GM23248 (cell line): ENCODE measurements around the gene ARID1B. TPM values are rescaled to one million over a fixed set of nuclear protein-coding genes. Genes with fewer than 3 reads are reported as not detected.

Experiments used
- DNase-seq: peaks from one replicate; pipeline ENCODE4 v3.0.0-alpha.2; 2015
- H2AFZ ChIP-seq: fragments of 200-600 bp; sonication (generic); 2 replicates; pipeline ENCODE4 v1.6.1; 2016; ENCODE audit warnings: antibody characterized with exemption
- H3F3A ChIP-seq: fragments of 200-600 bp; sonication (generic); 2 replicates; pipeline ENCODE4 v1.6.1; 2016; ENCODE audit warnings: mild to moderate bottlenecking, antibody characterized with exemption, mixed run types; ENCODE audit not compliant: insufficient read depth
- H3K27ac ChIP-seq: fragments of 200-600 bp; sonication (generic); 2 replicates; pipeline ENCODE4 v1.5.1; 2016; ENCODE audit warnings: mild to moderate bottlenecking
- H3K27me3 ChIP-seq: fragments of 200-600 bp; sonication (generic); replicated peaks from 2 replicates; pipeline ENCODE4 v1.6.1; 2016; ENCODE audit warnings: mild to moderate bottlenecking; ENCODE audit not compliant: insufficient read depth
- H3K36me3 ChIP-seq: fragments of 200-600 bp; sonication (generic); 2 replicates; pipeline ENCODE4 v1.6.1; 2016; ENCODE audit warnings: low read depth, mild to moderate bottlenecking
- H3K4me1 ChIP-seq: fragments of 200-600 bp; sonication (generic); 2 replicates; pipeline ENCODE4 v1.6.1; 2016; ENCODE audit warnings: mild to moderate bottlenecking; ENCODE audit not compliant: insufficient read depth
- H3K4me2 ChIP-seq: fragments of 200-600 bp; sonication (generic); one replicate; pipeline ENCODE4 v1.6.1; 2016; ENCODE audit warnings: mild to moderate bottlenecking; ENCODE audit not compliant: unreplicated experiment
- H3K4me3 ChIP-seq: fragments of 200-600 bp; sonication (generic); 2 replicates; pipeline ENCODE4 v1.5.1; 2016; ENCODE audit warnings: mild to moderate bottlenecking
- H3K79me2 ChIP-seq: fragments of 200-600 bp; sonication (generic); 2 replicates; pipeline ENCODE4 v1.6.1; 2016; ENCODE audit warnings: mild to moderate bottlenecking; ENCODE audit not compliant: insufficient read depth
- H3K9ac ChIP-seq: fragments of 200-600 bp; sonication (generic); 2 replicates; pipeline ENCODE4 v1.6.1; 2016; ENCODE audit warnings: mild to moderate bottlenecking
- H3K9me2 ChIP-seq: fragments of 200-600 bp; sonication (generic); 2 replicates; pipeline ENCODE4 v1.6.1; 2016; ENCODE audit warnings: mixed run types, mild to moderate bottlenecking, moderate library complexity; ENCODE audit not compliant: insufficient read depth
- H3K9me3 ChIP-seq: fragments of 200-600 bp; sonication (generic); one replicate; pipeline ENCODE4 v1.6.1; 2017; ENCODE audit warnings: low read depth
- H4K20me1 ChIP-seq: fragments of 200-600 bp; sonication (generic); 2 replicates; pipeline ENCODE4 v1.6.0; 2016; ENCODE audit not compliant: insufficient read depth
- EZH2 ChIP-seq: fragments of 200-600 bp; sonication (generic); IDR thresholded peaks from 2 replicates; pipeline ENCODE4 v1.6.1; 2018; ENCODE audit warnings: antibody characterized with exemption, mild to moderate bottlenecking; ENCODE audit not compliant: insufficient read depth, poor library complexity, severe bottlenecking
- EZH2phosphoT487 ChIP-seq: fragments of 200-600 bp; sonication (generic); IDR thresholded peaks from 2 replicates; pipeline ENCODE4 v1.6.1; 2018; ENCODE audit warnings: antibody characterized with exemption, moderate library complexity, mild to moderate bottlenecking, low read depth; ENCODE audit not compliant: insufficient read depth
- WGBS, 2 experiments: methylation state at CpG; one replicate each; pipeline ENCODE4 v1.1.6; 2015 to 2017; ENCODE audit warnings: low lambda C conversion rate in 2 of 2, low coverage in 1 of 2; ENCODE audit errors: missing lambda C conversion rate in 2 of 2; 5-methylcytosine and 5-hydroxymethylcytosine counted together
- in situ Hi-C: fragments of 300-500 bp; cut with MboI; formaldehyde crosslinking; loops from 2 replicates; pipeline ENCODE4 v1.15.0; 2020
- polyA plus RNA-seq: library from polyadenylated mRNA; unstranded; fragments of >200 nt; fragmentation: Nextera tagmentation; extraction: Ambion mirVana; gene quantifications from 2 replicates; pipeline ENCODE4 v1.2.1, GENCODE V29; 2016
- total RNA-seq: library from RNA; depleted of rRNA; stranded (reverse); fragments of >200 nt; shearing (Covaris generic); gene quantifications from 2 replicates; pipeline ENCODE4 v1.2.3, GENCODE V29; 2014

The ARID1B gene
- total and polyA plus RNA-seq, 2 experiments from 2014 or later = 19.3 to 21.2 TPM

DNA sequence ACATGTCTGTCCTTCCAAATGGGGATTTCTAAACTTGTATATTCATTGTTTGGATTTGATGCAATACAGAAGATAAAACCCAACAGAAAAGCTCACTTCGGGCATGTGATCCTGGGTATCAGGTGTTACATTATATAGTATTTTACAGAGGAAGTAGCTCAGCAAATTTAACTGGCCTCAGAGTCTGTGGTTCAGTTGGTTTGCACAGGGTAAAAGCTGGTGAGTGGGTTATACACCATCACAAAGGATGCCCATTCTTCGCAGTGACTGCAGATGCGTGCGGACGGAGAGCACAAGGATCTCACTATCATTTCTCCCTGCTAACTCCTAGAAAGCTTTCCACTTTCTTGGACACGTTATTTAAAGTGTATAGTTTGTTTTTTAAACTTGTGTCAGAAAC lies 309.5 kb downstream of the ARID1B start:
- no peak overlapping the region for H2AFZ ChIP-seq
- in situ Hi-C loops = no loop called here

GRCh38 chr6:157087974-157088373 lies 310.8 kb downstream of the ARID1B start:
- 0 out of 2 replicates have a peak, but pooled peaks cover 13% of the 10 kb centered on the region for H3K36me3 ChIP-seq
- H3K27ac ChIP-seq = no peak overlapping the region
- 79 to 87% methylated on average over 2 of the region's 2 CpGs for WGBS, 2 experiments
- H3F3A ChIP-seq = peaks cover 7% of the 10 kb centered on the region; the same call in 1 of the 2 replicates
- no peak for DNase-seq
- H3K9me2 ChIP-seq = no peaks in the 10 kb centered on the region
- in situ Hi-C loops = no loop called here
- TF ChIP-seq EZH2 (no peak), EZH2phosphoT487 (no peak)
- no peak overlapping the region for H2AFZ ChIP-seq
- no peak overlapping the region for H3K4me2 ChIP-seq
- peaks cover 56% of the 10 kb centered on the region for H3K79me2 ChIP-seq
- H3K4me3 ChIP-seq = no peak overlapping the region
- no peaks in the 10 kb centered on the region for H4K20me1 ChIP-seq
- no peaks in the 10 kb centered on the region for H3K27me3 ChIP-seq
- H3K9me3 ChIP-seq = no peaks in the 10 kb centered on the region
- H3K4me1 ChIP-seq = peaks cover 12% of the 10 kb centered on the region
- no peak overlapping the region for H3K9ac ChIP-seq

More for the DNA sequence above, 309.5 kb downstream of the ARID1B start:
- no peak for TF ChIP-seq EZH2phosphoT487
- TF ChIP-seq EZH2 = no peak
- no peaks in the 10 kb centered on the region for H3K9me3 ChIP-seq
- H3K9me2 ChIP-seq = no peaks in the 10 kb centered on the region
- no peaks in the 10 kb centered on the region for H3K27me3 ChIP-seq
- DNase-seq = no peak
- peaks cover 55% of the 10 kb centered on the region for H3K79me2 ChIP-seq
- H4K20me1 ChIP-seq = no peaks in the 10 kb centered on the region
- H3K27ac ChIP-seq = no peak overlapping the region
- H3K4me1 ChIP-seq = peaks cover 12% of the 10 kb centered on the region
- H3K4me3 ChIP-seq = no peak overlapping the region
- no peak overlapping the region for H3K4me2 ChIP-seq
- no peak overlapping the region for H3K9ac ChIP-seq
- 94 to 97% methylated on average over 6 of the region's 6 CpGs for WGBS, 2 experiments
- 0 out of 2 replicates have a peak, but pooled peaks cover 13% of the 10 kb centered on the region for H3K36me3 ChIP-seq
- H3F3A ChIP-seq = peaks cover 7% of the 10 kb centered on the region; the same call in 1 of the 2 replicates

DNA sequence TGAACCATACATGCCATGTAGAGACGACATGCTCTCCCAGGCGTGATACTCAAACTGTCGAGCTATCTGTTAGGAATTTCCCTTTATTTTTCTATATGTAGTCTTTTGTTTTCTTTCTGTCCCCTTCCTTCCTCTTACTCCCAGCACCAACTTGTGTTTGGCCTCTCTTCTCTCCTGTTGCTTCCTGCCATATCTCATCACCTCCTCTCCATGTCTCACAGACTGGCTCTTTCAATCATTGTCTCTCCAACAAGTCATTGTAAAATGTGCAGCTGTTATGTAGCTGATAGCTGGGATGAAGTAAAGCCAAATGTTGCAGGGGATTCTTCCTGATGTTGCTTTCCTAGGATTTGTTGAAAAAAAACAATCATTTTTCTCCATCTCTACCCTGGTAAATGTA lies 311.7 kb downstream of the ARID1B start:
- peaks cover 49% of the 10 kb centered on the region for H3K79me2 ChIP-seq
- DNase-seq = no peak
- no peaks in the 10 kb centered on the region for H3K9me3 ChIP-seq
- peaks cover 12% of the 10 kb centered on the region for H3K4me1 ChIP-seq
- H2AFZ ChIP-seq = no peak overlapping the region
- H3K36me3 ChIP-seq = 0 out of 2 replicates have a peak, but pooled peaks cover 13% of the 10 kb centered on the region
- TF ChIP-seq EZH2 (no peak), EZH2phosphoT487 (no peak)
- no peaks in the 10 kb centered on the region for H3K9me2 ChIP-seq
- H3K4me3 ChIP-seq = no peak overlapping the region
- WGBS, 2 experiments = 85 to 88% methylated on average over 3 of the region's 3 CpGs
- H4K20me1 ChIP-seq = no peaks in the 10 kb centered on the region
- peaks cover 7% of the 10 kb centered on the region; the same call in 1 of the 2 replicates for H3F3A ChIP-seq
- H3K9ac ChIP-seq = peak overlapping the region; percentile 22; the same call in 1 of the 2 replicates
- H3K27ac ChIP-seq = peak overlapping the region; percentile 55
- no peak overlapping the region for H3K4me2 ChIP-seq
- H3K27me3 ChIP-seq = no peaks in the 10 kb centered on the region
- in situ Hi-C loops = no loop called here

- Histone ChIP-seq H3K27me3 (no peaks in the 10 kb centered on the region), H3K79me2 (peaks cover 45% of the 10 kb centered on the region), H3F3A (peaks cover 7% of the 10 kb centered on the region; the same call in 1 of the 2 replicates), H2AFZ (no peak overlapping the region), H4K20me1 (no peaks in the 10 kb centered on the region), H3K27ac (peak overlapping the region; percentile 57), H3K4me2 (no peak overlapping the region), H3K4me3 (no peak overlapping the region), H3K9ac (peak overlapping the region; percentile 28; the same call in 1 of the 2 replicates), H3K9me3 (no peaks in the 10 kb centered on the region), H3K36me3 (0 out of 2 replicates have a peak, but pooled peaks cover 13% of the 10 kb centered on the region), H3K9me2 (no peaks in the 10 kb centered on the region), H3K4me1 (peaks cover 12% of the 10 kb centered on the region)
- peak; percentile 68 for DNase-seq
- in situ Hi-C loops = no loop called here
- WGBS, 2 experiments = 70 to 71% methylated on average over 3 of the region's 3 CpGs
- TF ChIP-seq EZH2phosphoT487 (no peak), EZH2 (no peak)
These were observed 312.1 kb downstream of the ARID1B start for GRCh38 chr6:157089258-157089657.
